HS-27A (cell line): Measurements from ENCODE around the gene C9orf50.

Experiments
- DNase-seq: peaks from one replicate; pipeline ENCODE4 v3.0.0-alpha.2; 2012; ENCODE audit warnings: low read depth, missing footprints

C9orf50 gene

DNA sequence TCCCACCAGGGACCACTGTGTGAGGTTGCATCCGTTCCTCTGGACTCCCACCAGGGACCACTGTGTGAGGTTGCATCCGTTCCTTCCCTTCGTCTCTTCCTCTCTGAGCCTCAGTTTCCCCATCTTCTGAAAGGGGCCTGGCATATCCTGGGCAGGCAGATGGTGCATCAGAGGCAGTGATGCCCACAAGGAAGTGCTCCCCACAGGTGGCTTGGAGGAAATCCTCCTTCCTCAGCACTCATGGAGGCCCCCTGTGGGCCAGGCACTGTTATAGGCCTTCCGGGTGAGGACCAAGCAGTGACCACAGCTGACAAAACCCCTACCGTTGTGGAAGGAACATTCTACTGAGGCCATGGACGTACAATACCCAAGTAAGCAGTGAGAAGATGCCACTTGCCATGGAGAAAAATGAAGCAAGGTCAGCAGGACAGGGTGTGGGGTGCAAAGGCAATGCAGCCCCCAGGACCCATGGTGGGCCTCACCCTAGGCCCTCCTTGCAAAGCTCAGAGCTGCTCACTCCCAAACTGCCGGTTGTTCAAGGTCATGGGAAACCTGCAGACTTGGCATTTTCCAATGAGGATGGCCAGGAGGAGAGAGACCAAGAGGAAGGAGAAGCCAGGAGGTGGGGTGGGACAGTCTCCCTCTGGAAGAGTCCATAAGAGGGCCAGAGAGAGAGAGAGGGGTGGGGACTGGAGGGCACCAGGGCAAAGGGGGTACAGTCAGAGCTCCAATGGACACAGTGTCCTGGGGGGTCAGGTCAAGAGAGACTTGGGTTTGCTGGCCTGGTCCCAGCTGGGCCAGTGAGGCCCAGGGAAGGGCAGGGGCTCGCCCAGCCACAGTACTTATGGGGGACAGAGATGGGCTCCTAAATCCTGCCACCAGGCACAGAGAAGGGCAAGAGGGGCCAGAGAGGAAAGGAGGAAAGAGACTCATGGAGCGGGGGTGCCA is 51.1 kb downstream of the C9orf50 start:
- DNase-seq, result no peak

GRCh38 chr9:129568560-129569501 is 52.1 kb downstream of the C9orf50 start:
- DNase-seq, result no peak

- no peak for DNase-seq
These were observed 52.9 kb downstream of the C9orf50 start for GRCh38 chr9:129567842-129568559.

DNA sequence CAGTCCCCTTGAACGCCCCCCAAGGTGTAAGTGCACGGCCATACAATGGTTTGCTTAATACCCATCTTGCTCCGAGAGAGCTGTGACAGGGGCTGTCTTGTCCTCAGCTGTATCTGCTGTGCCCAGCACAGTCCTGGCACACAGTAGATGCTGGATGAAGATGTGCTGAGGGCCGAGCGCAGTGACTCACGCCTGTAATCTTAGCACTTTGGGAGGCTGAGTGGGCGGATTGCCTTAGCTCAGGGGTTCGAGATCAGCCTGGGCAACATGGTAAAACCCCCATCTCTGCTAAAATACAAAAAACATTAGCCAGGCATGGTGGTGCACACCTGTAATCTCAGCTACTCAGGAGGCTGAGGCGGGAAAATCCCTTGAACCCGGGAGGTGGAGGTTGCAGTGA is 53.6 kb downstream of the C9orf50 start:
- DNase-seq, result no peak

GRCh38 chr9:129566563-129567266 is 54.2 kb downstream of the C9orf50 start:
- DNase-seq, result no peak

- DNase-seq, result no peak
These were observed 58.0 kb downstream of the C9orf50 start for GRCh38 chr9:129562917-129563316.

GRCh38 chr9:129562514-129562913 is 58.4 kb downstream of the C9orf50 start:
- DNase-seq, result no peak
